ENCODE results near the gene NLRP6. TPM values are rescaled to one million over a fixed set of nuclear protein-coding genes. Genes with fewer than 3 reads are reported as not detected.

Gene NLRP6
- total RNA-seq, 1 experiment from 2014 or later = not detected

GRCh38 chr11:289398-289711 lies 11.1 kb downstream of the NLRP6 start:
- H3K27me3 ChIP-seq (ENCODE audit: insufficient read depth, low read length) = peaks cover 7% of the 10 kb centered on the region; the same call in 1 of the 2 replicates
- H2AK5ac ChIP-seq (ENCODE audit: insufficient read length, low read length) = no peak overlapping the region
- H2BK15ac ChIP-seq (ENCODE audit: low read depth, low read length) = no peak overlapping the region
- Mint-ChIP-seq H3K4me3 (peak overlapping the region; percentile 63 to 83), H3K27ac (peak overlapping the region in 1 of 3 experiments; percentile 87; a peak in 1 of 7 replicates), H3K4me1 (peaks cover 25 to 34% of the 10 kb centered on the region in 2 experiments), H3K27me3 (ENCODE audit: low read depth) (peaks cover 13% of the 10 kb centered on the region), H3K9me3 (no peaks in the 10 kb centered on the region), H3K36me3 (ENCODE audit: insufficient read depth in 1 of 3, low read depth in 3 of 3) (peaks cover 15 to 31% (median 21%) of the 10 kb centered on the region in 3 experiments)
- H3K4ac ChIP-seq (ENCODE audit: low read depth, low read length) = no peak overlapping the region
- H2BK120ac ChIP-seq (ENCODE audit: low read depth, low read length, poor library complexity, severe bottlenecking) = no peak overlapping the region
- H4K91ac ChIP-seq (ENCODE audit: insufficient read length, low read depth, low read length) = no peak overlapping the region
- H3K4me1 ChIP-seq (ENCODE audit: insufficient read depth, low read length) = no peaks in the 10 kb centered on the region
- no peak for TF ChIP-seq CTCF (conservative IDR thresholded peaks at IDR 0.05)
- H2AFZ ChIP-seq (ENCODE audit: low read length) = no peak overlapping the region
- H3K27ac ChIP-seq (ENCODE audit: insufficient read length, low read depth, low read length) = no peak overlapping the region
- no peak overlapping the region for H2BK20ac ChIP-seq (ENCODE audit: low read depth, low read length, poor library complexity, severe bottlenecking)
- H3K23ac ChIP-seq (ENCODE audit: insufficient read length, low read depth, low read length) = no peak overlapping the region
- no peak overlapping the region for H3K9ac ChIP-seq (ENCODE audit: extremely low read depth, insufficient read length, low read length)
- H3K79me2 ChIP-seq (ENCODE audit: insufficient read depth, low read length) = no peaks in the 10 kb centered on the region
- H2BK12ac ChIP-seq (ENCODE audit: insufficient read length, low read depth, low read length) = no peak overlapping the region
- H4K20me1 ChIP-seq (ENCODE audit: control insufficient read depth, insufficient read depth, insufficient read length) = no peaks in the 10 kb centered on the region
- peak; percentile 27 for DNase-seq
- H3T11ph ChIP-seq (ENCODE audit: low read length) = no peak overlapping the region
- WGBS (ENCODE audit: extremely low coverage, insufficient read length, low lambda C conversion rate) = no CpG with 5 or more reads among the region's 14 CpGs
- no peak overlapping the region for H3K56ac ChIP-seq (ENCODE audit: insufficient read length, low read depth, low read length)
- no peak overlapping the region for H4K5ac ChIP-seq (ENCODE audit: insufficient read length, low read depth, low read length)
- H3K9me3 ChIP-seq (ENCODE audit: control insufficient read depth, low read depth, low read length) = no peaks in the 10 kb centered on the region
- peak overlapping the region; percentile 5 for H3K4me2 ChIP-seq (ENCODE audit: insufficient read depth, insufficient read length, low read length)
- H3K14ac ChIP-seq (ENCODE audit: insufficient read depth, low read length) = no peak overlapping the region
- H2BK5ac ChIP-seq (ENCODE audit: insufficient read length, low read length) = no peak overlapping the region
- no peak overlapping the region for H4K8ac ChIP-seq (replicated peaks; ENCODE audit: insufficient read length, low read depth, low read length)
- H3K18ac ChIP-seq (ENCODE audit: insufficient read length, low read depth, low read length) = no peak overlapping the region
- peaks cover 9% of the 10 kb centered on the region for H3K23me2 ChIP-seq (ENCODE audit: insufficient read length, low read depth, low read length, poor library complexity, severe bottlenecking)
- H3K79me1 ChIP-seq (ENCODE audit: insufficient read depth, low read depth, low read length, poor library complexity, severe bottlenecking) = no peaks in the 10 kb centered on the region

Data from H9 (cell line).